ENCODE data around the gene TRAF2.
A peak's percentile ranks its signal among the peaks of the same experiment; 100 is the strongest.
"Not testable (repeated sequence)": the region's sequence is repeated elsewhere in the genome, so short reads cannot be mapped to it uniquely, and the experiment has no call there.

The TRAF2 gene

GRCh38 chr9:136865041-136865767 is 21.1 kb upstream of the TRAF2 start:
- Histone ChIP-seq H3K4me1 (ENCODE audit: control insufficient read depth, insufficient read depth, low read length) (no peaks in the 10 kb centered on the region), H3K27me3 (ENCODE audit: control insufficient read depth, insufficient read depth, low read length) (no peaks in the 10 kb centered on the region), H3K36me3 (ENCODE audit: control insufficient read depth, insufficient read depth, low read length) (peaks cover 37% of the 10 kb centered on the region), H3K9ac (ENCODE audit: low read depth, low read length) (peak overlapping the region; percentile 54), H3K9me3 (ENCODE audit: control insufficient read depth, insufficient read depth, low read length) (no peaks in the 10 kb centered on the region), H3K4me3 (ENCODE audit: low read depth, low read length) (peak overlapping the region; percentile 54)

DNA sequence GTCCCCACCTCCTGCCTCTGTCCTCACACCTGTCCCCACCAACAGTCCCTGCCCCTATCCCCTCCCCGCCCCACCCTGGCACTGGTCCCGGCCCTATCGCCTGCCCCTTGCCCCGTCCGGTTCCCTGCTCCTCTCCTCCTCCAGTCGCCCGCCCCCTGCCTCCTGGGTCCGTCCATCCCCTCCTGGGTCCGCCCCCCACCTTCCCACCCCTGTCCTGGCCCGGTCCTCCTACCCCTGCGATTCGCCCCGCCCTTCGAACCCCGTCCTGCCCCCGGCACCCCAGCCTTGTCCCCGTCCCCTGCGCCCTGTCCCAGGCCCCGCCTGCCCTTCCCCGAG is 20.6 kb upstream of the TRAF2 start:
- H3K9me3 ChIP-seq (ENCODE audit: control insufficient read depth, insufficient read depth, low read length), result no peaks in the 10 kb centered on the region
- H3K4me1 ChIP-seq (ENCODE audit: control insufficient read depth, insufficient read depth, low read length), result no peaks in the 10 kb centered on the region

DNA sequence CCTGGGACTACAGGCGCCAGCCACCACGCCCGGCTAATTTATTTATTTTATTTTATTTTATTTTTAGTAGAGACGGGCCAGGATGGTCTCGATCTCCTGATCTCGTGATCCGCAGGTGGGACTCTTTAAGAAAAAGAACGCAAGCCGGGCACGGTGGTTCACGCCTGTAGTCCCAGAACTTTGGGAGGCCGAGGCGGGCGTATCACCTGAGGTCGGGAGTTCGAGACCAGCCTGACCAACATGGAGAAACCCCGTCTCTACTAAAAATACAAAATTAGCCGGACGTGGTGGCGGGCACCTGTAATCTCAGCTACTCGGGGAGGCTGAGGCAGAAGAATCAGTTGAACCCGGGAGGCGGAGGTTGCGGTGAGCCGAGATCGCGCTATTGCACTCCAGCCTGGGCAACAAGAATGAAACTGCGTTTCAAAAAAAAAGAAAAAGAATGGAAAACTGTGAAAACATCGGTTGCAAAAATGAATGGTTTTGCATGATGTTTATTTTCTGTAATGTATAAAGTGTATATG is 19.4 kb upstream of the TRAF2 start:
- H3K4me1 ChIP-seq (ENCODE audit: control insufficient read depth, insufficient read depth, low read length); H3K9ac ChIP-seq (ENCODE audit: low read depth, low read length); H3K9me3 ChIP-seq (ENCODE audit: control insufficient read depth, insufficient read depth, low read length); H3K27me3 ChIP-seq (ENCODE audit: control insufficient read depth, insufficient read depth, low read length): not testable (repeated sequence)
- peaks cover 22% of the 10 kb centered on the region for H3K36me3 ChIP-seq (ENCODE audit: control insufficient read depth, insufficient read depth, low read length)
- peak overlapping the region; percentile 41 for H3K4me3 ChIP-seq (ENCODE audit: low read depth, low read length)

More for the DNA sequence above, 20.6 kb upstream of the TRAF2 start:
- peak overlapping the region; percentile 54 for H3K4me3 ChIP-seq (ENCODE audit: low read depth, low read length)
- peaks cover 34% of the 10 kb centered on the region for H3K36me3 ChIP-seq (ENCODE audit: control insufficient read depth, insufficient read depth, low read length)
- H3K9ac ChIP-seq (ENCODE audit: low read depth, low read length), result no peak overlapping the region
- no peaks in the 10 kb centered on the region for H3K27me3 ChIP-seq (ENCODE audit: control insufficient read depth, insufficient read depth, low read length)

DNA sequence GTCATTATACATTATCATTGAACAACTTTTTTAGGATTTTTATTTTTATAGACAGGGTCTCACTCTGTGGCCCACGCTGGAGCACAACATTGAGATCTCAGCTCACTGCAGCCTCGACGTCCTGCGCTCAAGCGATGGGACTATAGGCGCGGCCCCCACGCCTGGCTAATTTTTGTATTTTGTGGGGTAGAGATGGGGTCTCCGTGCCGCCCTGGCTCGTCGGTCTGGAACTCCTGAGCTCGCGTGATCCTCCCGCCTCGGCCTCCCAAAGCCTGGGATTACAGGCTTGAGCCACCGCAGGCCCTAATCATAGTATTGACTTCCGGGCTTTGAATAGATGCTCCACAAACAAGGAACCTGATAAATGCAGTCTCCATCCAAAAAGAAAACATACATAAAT is 18.8 kb upstream of the TRAF2 start:
- Histone ChIP-seq H3K4me1 (ENCODE audit: control insufficient read depth, insufficient read depth, low read length) (no peaks in the 10 kb centered on the region), H3K27me3 (ENCODE audit: control insufficient read depth, insufficient read depth, low read length) (no peaks in the 10 kb centered on the region), H3K4me3 (ENCODE audit: low read depth, low read length) (no peak overlapping the region), H3K9ac (ENCODE audit: low read depth, low read length) (no peak overlapping the region), H3K9me3 (ENCODE audit: control insufficient read depth, insufficient read depth, low read length) (peaks cover 8% of the 10 kb centered on the region), H3K36me3 (ENCODE audit: control insufficient read depth, insufficient read depth, low read length) (peaks cover 17% of the 10 kb centered on the region)

DNA sequence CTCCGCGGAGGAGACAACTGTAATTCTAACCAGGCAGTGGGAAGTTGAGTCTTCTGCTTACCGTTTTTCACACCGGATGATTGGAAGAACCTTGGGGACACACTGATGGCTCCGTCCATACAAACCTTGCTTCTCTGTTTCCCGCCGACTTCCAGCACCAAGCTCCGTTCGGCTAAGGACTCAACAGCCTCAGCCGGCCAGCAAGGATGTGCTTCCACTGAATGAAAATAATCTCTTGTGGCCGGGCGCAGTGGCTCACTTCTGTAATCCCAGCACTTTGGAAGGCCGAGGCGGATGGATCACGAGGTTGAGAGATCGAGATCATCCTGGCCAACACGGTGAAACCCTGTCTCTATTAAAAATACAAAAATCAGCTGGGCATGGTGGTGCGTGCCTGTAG is 18.4 kb upstream of the TRAF2 start:
- Histone ChIP-seq H3K9ac (ENCODE audit: low read depth, low read length) (no peak overlapping the region), H3K36me3 (ENCODE audit: control insufficient read depth, insufficient read depth, low read length) (peaks cover 13% of the 10 kb centered on the region), H3K4me1 (ENCODE audit: control insufficient read depth, insufficient read depth, low read length) (no peaks in the 10 kb centered on the region), H3K4me3 (ENCODE audit: low read depth, low read length) (no peak overlapping the region), H3K27me3 (ENCODE audit: control insufficient read depth, insufficient read depth, low read length) (no peaks in the 10 kb centered on the region), H3K9me3 (ENCODE audit: control insufficient read depth, insufficient read depth, low read length) (peaks cover 12% of the 10 kb centered on the region)

DNA sequence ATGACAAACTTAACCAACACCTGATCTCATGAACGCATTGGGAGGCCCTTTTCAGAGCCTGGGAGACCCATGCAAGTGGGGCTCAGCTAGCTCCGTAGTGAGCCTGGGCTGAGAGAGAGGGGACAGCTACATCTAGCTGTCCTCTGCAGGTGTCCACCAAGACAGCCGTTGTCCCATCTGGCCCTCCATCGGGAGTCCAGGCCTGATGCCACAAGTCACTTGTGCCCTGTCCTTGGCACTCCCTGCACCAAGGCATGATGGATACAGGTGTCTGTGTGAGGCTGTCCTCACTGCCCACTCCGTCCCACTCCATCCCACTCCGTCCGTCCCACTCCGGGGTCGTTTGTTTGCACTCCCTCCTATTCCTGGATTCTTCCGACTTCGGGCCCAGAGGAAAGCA is 17.7 kb upstream of the TRAF2 start:
- H3K9ac ChIP-seq (ENCODE audit: low read depth, low read length), result no peak overlapping the region

DNA sequence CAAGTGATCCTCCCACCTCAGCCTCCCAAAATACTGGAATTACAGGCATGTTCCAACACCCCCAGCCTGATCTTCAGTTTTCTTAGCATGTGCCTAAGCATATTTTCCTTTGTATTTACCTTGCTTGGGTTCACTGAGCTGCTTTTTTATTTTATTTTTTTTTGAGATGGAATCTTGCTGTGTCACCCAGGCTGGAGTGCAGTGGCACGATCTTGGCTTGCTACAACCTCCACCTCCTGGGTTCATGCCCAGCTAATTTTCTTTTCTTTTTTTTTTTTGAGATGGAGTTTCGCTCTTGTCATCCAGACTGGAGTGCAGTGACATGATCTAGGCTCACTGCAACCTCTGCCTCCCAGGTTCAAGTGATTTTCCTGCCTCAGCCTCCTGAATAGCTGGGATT is 16.7 kb upstream of the TRAF2 start:
- H3K4me3 ChIP-seq (ENCODE audit: low read depth, low read length); H3K9ac ChIP-seq (ENCODE audit: low read depth, low read length); H3K36me3 ChIP-seq (ENCODE audit: control insufficient read depth, insufficient read depth, low read length); H3K27me3 ChIP-seq (ENCODE audit: control insufficient read depth, insufficient read depth, low read length); H3K4me1 ChIP-seq (ENCODE audit: control insufficient read depth, insufficient read depth, low read length): not testable (repeated sequence)
- peaks cover 12% of the 10 kb centered on the region for H3K9me3 ChIP-seq (ENCODE audit: control insufficient read depth, insufficient read depth, low read length)

More for the DNA sequence above, 17.7 kb upstream of the TRAF2 start:
- Histone ChIP-seq H3K4me1 (ENCODE audit: control insufficient read depth, insufficient read depth, low read length) (no peaks in the 10 kb centered on the region), H3K4me3 (ENCODE audit: low read depth, low read length) (no peak overlapping the region), H3K27me3 (ENCODE audit: control insufficient read depth, insufficient read depth, low read length) (no peaks in the 10 kb centered on the region), H3K9me3 (ENCODE audit: control insufficient read depth, insufficient read depth, low read length) (peaks cover 12% of the 10 kb centered on the region), H3K36me3 (ENCODE audit: control insufficient read depth, insufficient read depth, low read length) (peaks cover 6% of the 10 kb centered on the region)

GRCh38 chr9:136875155-136875554 is 11.2 kb upstream of the TRAF2 start:
- Histone ChIP-seq H3K36me3 (ENCODE audit: control insufficient read depth, insufficient read depth, low read length) (no peaks in the 10 kb centered on the region), H3K9ac (ENCODE audit: low read depth, low read length) (no peak overlapping the region), H3K4me3 (ENCODE audit: low read depth, low read length) (no peak overlapping the region), H3K9me3 (ENCODE audit: control insufficient read depth, insufficient read depth, low read length) (peaks cover 12% of the 10 kb centered on the region), H3K27me3 (ENCODE audit: control insufficient read depth, insufficient read depth, low read length) (no peaks in the 10 kb centered on the region), H3K4me1 (ENCODE audit: control insufficient read depth, insufficient read depth, low read length) (no peaks in the 10 kb centered on the region)

DNA sequence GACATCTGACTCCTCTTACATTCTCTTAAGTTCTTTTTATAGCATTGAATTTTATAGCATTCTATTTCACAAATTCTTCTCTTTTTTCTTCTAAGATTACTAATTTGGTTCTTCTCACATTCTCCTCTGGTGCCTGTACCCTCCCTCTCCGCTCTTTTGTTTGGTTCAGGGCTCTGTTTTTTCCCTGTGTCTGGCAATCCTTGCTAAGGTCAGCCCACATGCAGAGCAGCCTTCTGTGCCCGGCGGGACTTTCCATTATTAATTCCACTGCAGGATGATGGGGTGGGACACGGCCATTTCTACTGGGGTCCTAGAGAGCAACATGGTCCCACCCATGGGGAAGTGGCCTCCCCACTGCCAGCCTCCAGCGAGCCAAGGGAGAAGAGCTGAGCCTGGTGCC is 9.8 kb upstream of the TRAF2 start:
- H3K9ac ChIP-seq (ENCODE audit: low read depth, low read length), result no peak overlapping the region
- no peaks in the 10 kb centered on the region for H3K4me1 ChIP-seq (ENCODE audit: control insufficient read depth, insufficient read depth, low read length)
- no peaks in the 10 kb centered on the region for H3K27me3 ChIP-seq (ENCODE audit: control insufficient read depth, insufficient read depth, low read length)
- peaks cover 7% of the 10 kb centered on the region for H3K9me3 ChIP-seq (ENCODE audit: control insufficient read depth, insufficient read depth, low read length)
- H3K36me3 ChIP-seq (ENCODE audit: control insufficient read depth, insufficient read depth, low read length), result no peaks in the 10 kb centered on the region
- H3K4me3 ChIP-seq (ENCODE audit: low read depth, low read length), result no peak overlapping the region

DNA sequence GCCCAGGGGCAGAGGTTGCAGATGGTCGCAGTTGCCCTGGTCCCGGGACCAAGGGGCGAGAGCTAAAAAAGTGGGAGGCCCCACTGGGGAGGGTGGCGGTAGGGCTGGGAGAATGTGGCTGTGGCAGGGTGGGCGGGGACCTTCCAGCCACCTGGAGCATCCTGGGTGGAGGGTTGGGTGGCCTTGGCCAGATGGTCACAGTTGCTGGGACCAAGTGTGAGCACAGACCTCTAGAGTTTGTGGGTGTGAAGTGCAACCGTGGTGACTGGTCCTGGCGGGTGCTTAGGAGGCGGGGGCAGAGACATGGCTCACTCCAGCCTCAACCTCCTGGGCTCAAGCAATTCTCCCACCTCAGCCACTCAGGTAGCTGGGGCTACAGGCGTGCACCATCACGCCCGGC is 5.7 kb upstream of the TRAF2 start:
- H3K4me3 ChIP-seq (ENCODE audit: low read depth, low read length), result no peak overlapping the region
- H3K36me3 ChIP-seq (ENCODE audit: control insufficient read depth, insufficient read depth, low read length), result no peaks in the 10 kb centered on the region
- no peak overlapping the region for H3K9ac ChIP-seq (ENCODE audit: low read depth, low read length)
- H3K27me3 ChIP-seq (ENCODE audit: control insufficient read depth, insufficient read depth, low read length), result no peaks in the 10 kb centered on the region
- H3K4me1 ChIP-seq (ENCODE audit: control insufficient read depth, insufficient read depth, low read length), result peaks cover 5% of the 10 kb centered on the region
- no peaks in the 10 kb centered on the region for H3K9me3 ChIP-seq (ENCODE audit: control insufficient read depth, insufficient read depth, low read length)

DNA sequence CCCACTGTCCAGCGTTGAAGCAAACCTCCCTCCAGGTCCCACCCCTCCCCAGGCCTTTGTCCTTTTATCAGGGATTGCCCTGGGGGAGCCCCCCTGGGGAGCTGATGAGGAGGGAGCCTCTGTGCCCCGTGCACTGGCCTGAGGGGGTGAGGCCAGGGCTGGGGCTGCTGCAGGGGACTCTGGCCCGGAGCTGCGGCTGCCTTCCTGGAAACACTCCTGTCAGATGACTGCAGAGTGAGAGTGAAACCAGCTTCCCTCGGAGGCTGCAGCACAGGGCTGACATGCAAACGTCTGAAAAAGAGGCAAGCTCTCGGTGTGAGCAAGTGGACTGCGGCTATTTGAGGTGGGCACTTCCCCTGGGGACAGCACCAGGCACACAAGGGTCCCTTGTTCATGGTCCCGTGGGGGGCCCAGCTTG is 4.6 kb upstream of the TRAF2 start:
- Histone ChIP-seq H3K9me3 (ENCODE audit: control insufficient read depth, insufficient read depth, low read length) (no peaks in the 10 kb centered on the region), H3K27me3 (ENCODE audit: control insufficient read depth, insufficient read depth, low read length) (no peaks in the 10 kb centered on the region), H3K4me1 (ENCODE audit: control insufficient read depth, insufficient read depth, low read length) (peaks cover 5% of the 10 kb centered on the region), H3K36me3 (ENCODE audit: control insufficient read depth, insufficient read depth, low read length) (no peaks in the 10 kb centered on the region), H3K4me3 (ENCODE audit: low read depth, low read length) (no peak overlapping the region), H3K9ac (ENCODE audit: low read depth, low read length) (peak overlapping the region; percentile 24)

DNA sequence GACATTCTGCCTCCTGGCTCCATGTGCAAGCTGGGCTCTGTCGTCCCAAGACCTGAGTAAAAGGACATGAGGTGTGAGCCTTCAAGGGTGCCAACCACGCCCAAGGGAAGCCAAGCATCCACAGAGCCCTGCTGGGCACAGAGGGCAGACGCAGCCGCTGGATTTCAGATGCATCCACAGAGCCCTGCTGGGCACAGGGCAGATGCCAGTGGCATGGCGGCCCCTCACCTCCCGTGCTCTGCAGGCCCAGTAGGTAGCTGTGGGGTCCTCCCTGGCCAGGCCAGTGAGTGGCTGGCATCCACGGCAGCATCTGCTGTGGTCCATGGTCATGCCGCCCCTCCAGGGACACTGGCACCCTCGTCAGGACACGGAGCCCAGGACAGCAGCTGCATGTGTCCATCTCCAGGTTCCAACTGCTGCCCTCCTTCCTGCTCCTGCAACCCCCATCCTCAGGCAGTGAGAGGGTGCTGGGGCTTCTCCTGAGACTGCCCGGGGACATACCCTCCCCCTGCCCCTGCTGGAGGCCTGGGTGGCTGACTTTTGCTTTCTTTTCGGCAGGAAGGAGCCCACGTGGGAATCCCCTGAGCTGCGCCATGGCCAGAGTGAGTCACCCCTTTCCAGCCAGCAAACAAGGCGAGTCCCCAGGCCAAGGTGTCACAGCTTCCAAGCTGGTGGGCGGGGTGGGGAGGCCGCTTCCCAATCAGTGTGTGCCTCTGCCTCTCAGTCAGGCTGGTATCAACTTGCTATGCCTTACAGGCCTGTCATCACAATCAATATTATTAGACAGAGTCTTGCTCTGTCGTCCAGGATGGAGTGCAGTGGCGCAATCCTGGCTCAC is 4.0 kb upstream of the TRAF2 start:
- Histone ChIP-seq H3K4me1 (ENCODE audit: control insufficient read depth, insufficient read depth, low read length) (peaks cover 5% of the 10 kb centered on the region), H3K36me3 (ENCODE audit: control insufficient read depth, insufficient read depth, low read length) (no peaks in the 10 kb centered on the region), H3K4me3 (ENCODE audit: low read depth, low read length) (no peak overlapping the region), H3K9ac (ENCODE audit: low read depth, low read length) (peak overlapping the region; percentile 24), H3K9me3 (ENCODE audit: control insufficient read depth, insufficient read depth, low read length) (no peaks in the 10 kb centered on the region), H3K27me3 (ENCODE audit: control insufficient read depth, insufficient read depth, low read length) (no peaks in the 10 kb centered on the region)
